GM19043 (cell line): Measurements from ENCODE around the gene EIF4E1B.

ENCODE experiments used
- ATAC-seq: cut with Tn5 transposase; IDR thresholded peaks from one replicate; pipeline ENCODE4 v1.9.1; 2021; ENCODE audit warnings: low read depth; ENCODE audit not compliant: unreplicated experiment

The EIF4E1B gene

GRCh38 chr5:176660860-176661641 is 30.6 kb downstream of the EIF4E1B start:
- ATAC-seq, result peak; percentile 47

GRCh38 chr5:176661676-176662075 is 31.2 kb downstream of the EIF4E1B start:
- no peak for ATAC-seq

GRCh38 chr5:176662371-176663333 is 32.2 kb downstream of the EIF4E1B start:
- no peak for ATAC-seq

GRCh38 chr5:176663566-176663965 is 33.1 kb downstream of the EIF4E1B start:
- ATAC-seq, result no peak

DNA sequence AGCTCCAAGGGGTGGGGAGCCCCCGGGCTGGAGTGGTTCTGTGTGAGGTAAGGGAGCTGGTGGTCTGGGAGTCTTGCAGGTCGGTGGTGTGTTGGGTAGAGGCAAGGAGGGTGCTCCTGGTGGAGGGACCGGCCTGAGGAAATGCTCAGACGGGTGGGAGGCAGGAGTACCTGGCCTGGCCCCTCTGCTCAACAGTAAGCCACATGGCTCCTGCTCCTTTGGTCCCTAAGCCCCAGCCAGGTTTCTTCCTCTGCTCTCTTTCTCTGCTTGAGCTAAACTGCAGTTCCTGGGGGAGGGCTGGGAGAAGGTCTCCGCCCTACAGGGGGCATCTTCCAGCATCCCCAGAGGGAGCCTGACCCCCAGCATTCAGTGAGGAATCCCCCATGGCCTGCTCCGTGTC is 34.0 kb downstream of the EIF4E1B start:
- ATAC-seq, result no peak

DNA sequence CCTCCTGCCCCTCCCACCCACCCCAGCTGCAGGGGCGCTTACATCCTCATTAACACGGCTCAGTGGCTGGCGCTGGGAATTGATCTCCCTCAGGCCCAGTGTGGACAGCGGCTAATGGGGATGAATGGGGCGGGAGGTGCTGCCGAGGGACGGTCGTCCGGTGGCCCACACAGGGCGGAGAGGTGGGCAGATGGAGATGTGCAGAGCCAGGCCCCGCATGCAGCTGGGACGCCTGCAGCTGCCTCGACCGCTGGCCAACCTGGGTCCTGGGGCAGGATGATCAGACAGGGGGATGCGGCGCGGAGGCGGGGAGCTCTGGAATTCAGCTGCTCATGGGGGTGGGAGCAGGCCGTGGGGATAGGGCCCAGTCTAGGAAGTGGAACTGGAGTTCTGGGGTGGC is 34.4 kb downstream of the EIF4E1B start:
- ATAC-seq, result no peak

GRCh38 chr5:176665517-176665916 is 35.0 kb downstream of the EIF4E1B start:
- no peak for ATAC-seq

- ATAC-seq, result no peak
Observed at GRCh38 chr5:176667637-176668036, 37.2 kb downstream of the EIF4E1B start.

DNA sequence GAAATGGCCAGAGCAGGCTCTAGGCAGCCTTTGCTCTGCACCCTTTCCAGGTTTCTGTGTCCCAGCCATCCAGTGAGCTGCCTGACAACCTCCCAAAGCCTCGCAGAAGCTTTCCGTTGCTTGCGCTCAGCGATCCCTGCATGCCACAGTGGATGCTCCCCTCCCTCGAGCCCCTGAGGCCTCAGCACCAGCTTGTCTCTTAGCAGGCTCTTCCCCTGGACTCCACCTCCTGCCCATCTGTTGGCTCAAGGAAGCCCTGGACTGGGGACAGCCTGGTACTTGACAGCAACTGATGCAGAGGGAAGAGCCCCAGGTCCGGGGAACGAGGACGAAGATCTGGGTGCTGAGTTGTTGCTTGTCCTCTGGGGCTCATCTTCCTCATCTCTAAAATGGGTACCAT is 40.0 kb downstream of the EIF4E1B start:
- ATAC-seq, result no peak

GRCh38 chr5:176671399-176671798 is 40.9 kb downstream of the EIF4E1B start:
- no peak for ATAC-seq

DNA sequence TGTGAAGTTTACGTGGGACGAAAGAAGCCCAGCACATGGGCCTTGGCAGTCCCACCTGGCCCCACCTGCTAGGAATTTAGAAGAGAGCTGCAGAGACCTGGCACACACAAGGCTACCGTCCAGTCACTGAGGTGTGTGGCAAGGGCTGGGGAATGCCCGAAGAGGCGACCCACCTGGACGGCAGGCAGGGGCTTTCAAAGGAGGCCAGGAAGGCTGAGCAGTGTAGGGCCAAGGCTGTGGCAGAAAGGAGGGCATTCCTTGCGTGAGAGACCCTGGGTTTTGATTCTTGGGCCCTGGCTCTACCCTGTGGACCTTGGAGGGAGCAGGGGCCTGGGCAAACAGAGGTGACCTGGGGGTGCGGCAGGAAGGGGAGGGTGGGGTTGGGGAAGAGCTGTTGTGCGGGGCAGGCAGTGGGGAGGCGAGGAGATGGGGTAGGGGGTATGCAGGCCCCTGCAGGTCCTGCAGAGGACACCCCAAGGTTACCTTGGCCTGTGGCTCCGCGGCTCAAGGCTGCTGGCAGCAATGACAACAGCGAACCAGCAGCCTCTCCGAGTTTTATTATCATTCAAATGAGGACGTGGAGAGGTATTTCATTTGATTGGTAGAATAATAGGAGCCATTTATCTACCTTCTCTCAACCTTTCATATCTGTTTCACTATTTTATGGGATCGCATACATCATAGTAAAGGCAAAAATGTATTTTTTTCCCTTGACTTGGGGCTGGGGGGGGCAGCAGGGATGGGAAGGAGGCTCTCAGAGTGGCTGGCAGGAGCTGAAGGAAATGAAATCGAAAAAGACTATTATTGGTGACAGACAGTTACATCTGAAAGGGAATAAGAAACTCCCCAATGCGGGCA is 41.6 kb downstream of the EIF4E1B start:
- ATAC-seq, result no peak

GRCh38 chr5:176673651-176674583 is 43.4 kb downstream of the EIF4E1B start:
- no peak for ATAC-seq

- ATAC-seq, result no peak
Observed at GRCh38 chr5:176674799-176675198, 44.3 kb downstream of the EIF4E1B start.

- no peak for ATAC-seq
Observed at GRCh38 chr5:176675676-176676360, 45.3 kb downstream of the EIF4E1B start.

- peak; percentile 82 for ATAC-seq
Observed at GRCh38 chr5:176676361-176676824, 45.9 kb downstream of the EIF4E1B start.

- no peak for ATAC-seq
Observed at GRCh38 chr5:176677209-176677939, 46.9 kb downstream of the EIF4E1B start.

- ATAC-seq, result no peak
Observed at GRCh38 chr5:176678584-176678983, 48.1 kb downstream of the EIF4E1B start.
